GM12892 (cell line): ENCODE measurements around the gene TTC33.

ENCODE experiments used
- POLR2A ChIP-seq: IDR thresholded peaks from 2 replicates; pipeline ENCODE4 v1.6.1; 2011; ENCODE audit warnings: low read depth, low read length, control low read depth
- POLR2AphosphoS5 ChIP-seq: IDR thresholded peaks from 2 replicates; pipeline ENCODE4 v1.6.1; 2011; ENCODE audit warnings: low read depth, low read length, control low read depth
- TAF1 ChIP-seq: IDR thresholded peaks from 2 replicates; pipeline ENCODE4 v1.6.1; 2011; ENCODE audit warnings: low read depth, mild to moderate bottlenecking, control low read depth, low read length, borderline replicate concordance

- TF ChIP-seq TAF1, result no peak
- TF ChIP-seq POLR2A, result no peak
- TF ChIP-seq POLR2AphosphoS5, result no peak
These were observed 9.1 kb downstream of the TTC33 start for GRCh38 chr5:40746703-40747102.
